Renal cortical epithelial cell (primary cell): Measurements from ENCODE around the gene WDR83. TPM values are rescaled to one million over a fixed set of nuclear protein-coding genes. Genes with fewer than 3 reads are reported as not detected.
"Not testable (repeated sequence)": the region's sequence is repeated elsewhere in the genome, so short reads cannot be mapped to it uniquely, and the experiment has no call there.

Source experiments
- DNase-seq: peaks from one replicate; pipeline ENCODE4 v3.0.0-alpha.2; 2011; ENCODE audit warnings: low read depth
- total RNA-seq: library from RNA; depleted of rRNA; stranded (reverse); fragments of >200 nt; gene quantifications from 2 replicates; pipeline ENCODE4 v1.2.3, GENCODE V29; 2014

The WDR83 gene
- total RNA-seq, 1 donor from 2014 or later, result 10.3 TPM

DNA sequence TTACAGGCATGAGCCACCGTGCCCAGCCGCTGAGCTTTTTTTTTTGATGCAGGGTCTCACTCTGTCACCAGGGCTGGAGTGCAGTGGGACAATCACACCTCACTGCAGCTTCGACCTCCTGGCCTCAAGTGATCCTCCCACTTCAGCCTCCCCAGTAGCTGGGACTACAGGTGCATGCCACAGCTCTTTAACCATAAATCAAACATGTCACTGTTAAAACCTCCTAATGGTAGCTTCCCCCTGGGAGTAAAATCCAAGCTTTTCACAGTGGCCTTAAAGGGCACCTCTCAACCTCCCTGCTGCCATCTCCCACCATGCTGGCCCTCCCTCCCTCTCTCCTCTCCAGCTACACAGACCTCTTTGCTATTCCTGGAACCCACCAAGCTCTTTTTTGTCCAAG is 19.2 kb downstream of the WDR83 start:
- no peak for DNase-seq

- DNase-seq, result no peak
These were observed 21.0 kb downstream of the WDR83 start, which contains the start of gene GNG14 for GRCh38 chr19:12687496-12688196. Gene GNG14 (plus strand): TSS chr19:12687998. CDS start chr19:12688049, 51 bp downstream.

GRCh38 chr19:12689012-12689411 is 22.4 kb downstream of the WDR83 start:
- no peak for DNase-seq

- no peak for DNase-seq
These were observed 23.1 kb downstream of the WDR83 start for GRCh38 chr19:12689581-12690216.

DNA sequence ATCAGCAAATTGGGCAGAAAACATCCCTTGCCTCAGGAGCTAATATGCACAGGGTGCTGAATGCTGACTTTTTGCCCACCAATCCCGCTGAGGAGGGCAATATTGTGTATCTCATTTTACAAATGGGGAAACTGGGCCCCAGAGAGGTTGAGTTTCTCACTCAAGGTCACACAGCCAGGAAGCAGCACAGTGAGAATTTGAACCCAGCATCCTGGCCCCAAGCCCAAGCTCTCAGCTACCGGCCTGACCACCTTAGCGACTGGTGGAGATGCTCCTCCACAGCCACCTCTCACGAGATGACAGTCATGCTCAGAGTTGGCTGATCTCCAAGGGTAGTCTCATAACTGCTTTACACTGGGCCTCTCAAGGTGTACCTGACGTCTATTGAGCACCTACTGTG is 26.4 kb downstream of the WDR83 start:
- no peak for DNase-seq

- DNase-seq, result no peak
These were observed 28.0 kb downstream of the WDR83 start for GRCh38 chr19:12694641-12695040.

DNA sequence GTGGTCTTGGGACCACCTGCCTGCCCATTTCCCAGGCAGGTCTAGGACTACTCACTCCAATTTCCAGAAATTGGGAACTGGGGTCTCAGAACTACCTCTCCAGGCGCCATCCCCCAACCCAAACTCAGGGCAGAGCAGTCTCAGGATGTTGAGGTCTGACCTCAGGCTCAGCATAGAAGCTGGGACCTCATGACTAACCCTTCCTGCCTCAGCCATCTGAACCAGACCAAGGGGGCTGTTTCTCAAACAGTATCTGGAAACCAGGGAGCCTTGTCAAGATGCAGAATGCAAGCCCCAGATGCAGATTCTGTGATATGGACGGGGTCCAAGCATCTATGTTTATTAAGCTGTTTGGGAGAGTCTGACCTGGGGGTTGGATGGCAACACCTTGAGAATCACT is 28.5 kb downstream of the WDR83 start:
- no peak for DNase-seq

DNA sequence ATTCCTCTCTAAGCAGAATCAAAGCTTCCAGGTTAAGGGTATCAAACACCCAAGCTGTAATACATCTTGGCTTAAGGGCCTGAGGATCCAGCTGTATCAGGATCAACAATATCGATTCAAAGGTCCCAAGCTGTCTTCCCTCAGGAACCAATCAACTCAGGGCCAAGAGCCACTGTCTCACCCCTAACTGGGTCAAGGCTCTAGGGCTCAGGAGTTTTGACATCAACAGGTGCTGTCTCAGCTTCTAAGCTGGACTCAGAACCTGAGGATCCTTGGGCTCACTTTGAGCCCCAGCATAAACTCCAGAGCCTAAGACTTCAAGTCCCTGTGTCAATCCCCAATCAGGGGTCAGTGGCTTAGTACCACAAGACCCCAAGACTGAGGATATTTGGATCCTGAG is 28.9 kb downstream of the WDR83 start:
- no peak for DNase-seq

DNA sequence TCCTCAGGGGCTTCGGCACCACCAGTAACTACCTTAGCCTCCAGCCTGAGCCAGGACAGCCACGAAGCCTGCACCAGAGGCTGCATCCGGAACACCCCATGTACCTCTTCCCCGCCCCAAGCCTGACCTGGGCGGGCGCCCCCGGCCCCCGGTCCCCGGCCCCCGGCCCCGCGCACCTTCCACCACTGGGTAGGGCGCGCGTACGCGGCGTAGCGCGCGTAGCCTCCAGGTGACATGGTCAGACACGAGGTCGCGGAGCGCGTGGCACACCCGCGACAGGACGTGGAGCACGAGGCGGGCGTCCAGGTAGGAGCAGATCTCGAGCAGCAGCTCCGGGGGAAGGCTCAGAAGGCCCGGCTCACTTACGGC is 29.4 kb downstream of the WDR83 start:
- DNase-seq, result no peak

DNA sequence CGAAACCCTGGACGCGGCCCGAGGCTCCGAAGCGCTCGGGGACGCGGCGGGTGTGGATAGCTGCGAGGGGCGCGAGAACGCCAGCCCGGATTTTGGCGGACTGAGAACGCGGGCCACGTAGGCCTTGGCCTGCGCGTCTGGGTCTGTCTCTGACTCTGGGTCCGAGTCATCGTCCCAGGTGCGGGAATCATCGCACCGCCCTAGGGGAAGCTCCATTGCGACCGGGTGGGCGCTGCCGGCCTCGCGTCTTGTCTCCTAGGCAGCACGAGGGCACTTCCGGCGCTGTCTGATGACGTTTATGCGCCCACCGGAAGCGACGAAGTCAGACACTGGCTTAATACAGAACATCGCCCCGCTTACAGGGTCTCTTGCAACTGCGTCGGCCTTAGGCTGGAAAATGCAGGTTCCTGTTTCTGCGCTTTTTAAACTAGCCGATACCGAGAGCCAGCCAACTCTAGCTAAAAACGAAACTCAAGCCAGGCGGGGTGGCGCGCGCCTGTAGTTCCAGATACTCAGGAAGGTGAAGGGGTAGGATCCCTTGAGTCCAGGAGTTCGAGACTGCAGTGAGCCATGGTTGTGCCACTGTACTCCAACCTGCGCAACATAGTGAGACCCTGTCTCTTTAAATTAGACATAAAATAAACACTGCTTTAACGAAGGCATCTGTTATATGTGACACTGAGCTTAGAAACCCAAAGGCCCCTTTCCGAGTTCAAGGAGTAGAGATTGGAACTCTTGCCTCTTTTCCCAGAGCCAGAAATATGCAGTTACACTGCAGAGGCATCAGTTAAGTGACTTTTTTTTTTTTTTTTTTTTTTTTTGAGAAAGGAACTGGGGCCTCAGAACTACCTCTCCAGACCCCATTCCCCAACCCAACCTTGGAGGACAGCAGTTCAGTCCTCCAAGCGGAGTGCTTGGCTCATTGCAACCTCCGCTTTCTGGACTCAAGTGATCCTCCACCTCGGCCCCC is 30.0 kb downstream of the WDR83 start, which contains the start of gene FBXW9:
Gene FBXW9, minus strand, starts transcription at position 266 of the 970 bp plus-strand sequence. Its CDS starts 50 bp downstream, at position 216.
- DNase-seq, result peak; percentile 87

- not testable (repeated sequence) for DNase-seq
These were observed 30.8 kb downstream of the WDR83 start for GRCh38 chr19:12697425-12697824.

DNA sequence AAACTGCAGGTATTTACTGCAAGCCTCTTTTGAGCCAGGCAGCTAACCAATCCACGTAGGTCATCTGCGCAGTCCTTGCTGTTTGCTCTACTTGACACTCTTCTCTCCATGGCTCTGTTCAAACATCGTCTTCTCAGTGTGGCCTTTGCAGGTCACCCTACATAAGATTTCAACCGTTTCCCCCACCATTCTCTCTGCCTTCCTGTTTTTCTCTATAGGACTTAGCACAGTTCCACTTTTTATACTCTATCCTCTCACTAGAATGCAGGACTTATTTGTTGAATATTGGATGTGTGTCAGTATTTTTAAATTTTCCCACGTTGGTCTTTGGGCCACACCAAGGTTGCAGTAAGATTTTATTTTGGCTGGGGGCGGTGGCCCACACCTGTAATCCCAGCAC is 31.5 kb downstream of the WDR83 start:
- no peak for DNase-seq

- DNase-seq, result no peak
These were observed 35.1 kb downstream of the WDR83 start for GRCh38 chr19:12701596-12702282.

DNA sequence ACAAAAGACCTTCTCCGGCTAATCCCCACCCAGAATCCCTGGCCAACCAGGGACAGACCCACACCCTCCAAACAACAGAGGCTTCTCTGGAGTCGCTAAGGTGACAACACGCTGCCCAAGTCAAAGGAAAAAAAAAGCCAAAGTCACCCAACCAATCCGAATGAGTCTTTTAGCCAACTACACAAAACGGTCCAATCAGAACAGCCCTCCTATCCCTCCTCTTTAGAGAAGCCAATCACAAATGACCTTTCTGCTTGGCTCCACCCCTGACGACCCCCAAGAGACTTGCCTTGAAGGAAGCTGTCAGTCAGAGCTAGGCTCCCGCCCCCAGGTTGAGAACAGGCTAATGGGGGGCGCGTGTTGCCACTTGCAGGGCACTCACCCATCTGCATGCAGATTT is 36.4 kb downstream of the WDR83 start:
- DNase-seq, result peak; percentile 22

GRCh38 chr19:12705169-12705568 is 38.6 kb downstream of the WDR83 start:
- DNase-seq, result no peak

GRCh38 chr19:12705654-12706331 is 39.2 kb downstream of the WDR83 start:
- no peak for DNase-seq

DNA sequence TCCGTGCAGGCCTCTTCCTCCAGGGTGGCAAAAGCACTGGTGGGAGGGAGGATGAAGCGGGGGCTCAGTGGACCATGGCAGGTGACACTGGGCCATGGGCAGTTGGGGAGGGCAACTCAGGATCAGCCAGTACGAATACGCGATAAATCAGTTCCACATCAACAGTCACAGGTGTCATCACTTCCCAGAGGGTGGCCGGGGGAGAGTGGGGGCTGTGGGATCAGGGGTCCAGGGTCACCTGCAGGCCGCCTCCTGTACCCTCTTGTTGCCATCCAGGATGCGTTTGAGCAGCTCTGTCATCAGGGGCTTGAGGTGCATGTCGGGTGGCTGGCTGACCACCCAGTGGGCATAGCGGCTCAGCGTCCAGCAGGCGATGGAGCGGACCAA is 39.7 kb downstream of the WDR83 start:
- DNase-seq, result no peak

DNA sequence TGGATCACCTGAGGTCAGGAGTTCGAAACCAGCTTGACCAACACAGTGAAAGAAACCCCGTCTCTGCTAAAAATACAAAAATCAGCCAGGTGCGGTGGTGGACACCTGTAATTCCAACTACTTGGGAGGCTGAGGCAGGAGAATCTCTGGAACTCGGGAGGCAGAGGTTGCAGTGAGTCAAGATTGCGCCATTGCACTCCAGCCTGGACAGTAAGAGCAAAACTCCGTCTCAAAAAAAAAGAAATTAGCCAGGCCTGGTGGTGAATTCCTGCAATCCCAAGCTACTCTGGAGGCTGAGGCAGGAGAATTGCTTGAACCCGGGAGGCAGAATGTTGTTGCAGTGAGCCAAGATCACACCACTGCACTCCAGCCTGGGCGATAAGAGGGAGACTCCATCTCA is 42.0 kb downstream of the WDR83 start:
- DNase-seq, result no peak

GRCh38 chr19:12711187-12711586 is 44.6 kb downstream of the WDR83 start:
- DNase-seq, result no peak

DNA sequence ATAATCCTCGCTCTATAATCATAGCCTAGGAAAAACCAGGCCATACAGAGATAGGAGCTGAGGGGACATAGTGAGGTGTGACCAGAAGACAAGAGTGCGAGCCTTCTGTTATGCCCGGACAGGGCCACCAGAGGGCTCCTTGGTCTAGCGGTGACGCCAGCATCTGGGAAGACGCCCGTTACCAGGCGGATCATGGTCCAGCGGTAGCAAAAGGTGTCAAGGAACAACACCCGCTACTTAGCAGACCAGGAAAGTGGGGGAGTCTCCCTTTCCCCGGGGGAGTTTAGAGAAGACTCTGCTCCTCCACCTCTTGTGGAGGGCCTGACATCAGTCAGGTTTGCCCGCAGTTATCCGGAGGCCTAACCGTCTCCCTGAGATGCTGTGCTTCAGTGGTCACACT is 45.5 kb downstream of the WDR83 start:
- DNase-seq, result not testable (repeated sequence)

- not testable (repeated sequence) for DNase-seq
These were observed 46.7 kb downstream of the WDR83 start for GRCh38 chr19:12713304-12713703.
